GM23338 (cell line): ENCODE data around the gene MAP4. TPM values are rescaled to one million over a fixed set of nuclear protein-coding genes. Genes with fewer than 3 reads are reported as not detected.

ENCODE experiments used
- ATAC-seq: fragments of 200-7000 bp; cut with Tn5 transposase; 3 replicates; pipeline ENCODE4 v1.9.1; 2020
- DNase-seq: peaks from one replicate; pipeline ENCODE4 v3.0.0-alpha.2; 2015; ENCODE audit warnings: low spot score
- H2AFZ ChIP-seq: fragments of 200-600 bp; sonication (generic); 2 replicates; pipeline ENCODE4 v1.8.0; 2016; ENCODE audit warnings: antibody characterized with exemption, mild to moderate bottlenecking, moderate library complexity
- H3F3A ChIP-seq: fragments of 200-600 bp; sonication (generic); replicated peaks from 2 replicates; pipeline ENCODE4 v1.8.0; 2017; ENCODE audit warnings: antibody characterized with exemption, mixed run types, low read depth
- H3K27ac ChIP-seq: fragments of 200-600 bp; sonication (generic); 2 replicates; pipeline ENCODE4 v1.6.1; 2016; ENCODE audit warnings: low read depth
- H3K27me3 ChIP-seq: fragments of 200-600 bp; sonication (generic); 2 replicates; pipeline ENCODE4 v1.8.0; 2016; ENCODE audit warnings: mild to moderate bottlenecking, mixed run types, moderate library complexity; ENCODE audit not compliant: insufficient read depth
- H3K36me3 ChIP-seq: fragments of 200-600 bp; sonication (generic); 2 replicates; pipeline ENCODE4 v1.8.0; 2016; ENCODE audit warnings: mild to moderate bottlenecking; ENCODE audit not compliant: insufficient read depth
- H3K4me1 ChIP-seq: fragments of 200-600 bp; sonication (generic); 2 replicates; pipeline ENCODE4 v1.8.0; 2016; ENCODE audit warnings: mild to moderate bottlenecking, moderate library complexity; ENCODE audit not compliant: insufficient read depth
- H3K4me2 ChIP-seq: fragments of 200-600 bp; sonication (generic); 2 replicates; pipeline ENCODE4 v1.7.1; 2017; ENCODE audit warnings: mixed run types
- H3K4me3 ChIP-seq: fragments of 200-600 bp; sonication (generic); 2 replicates; pipeline ENCODE4 v1.6.1; 2016; ENCODE audit warnings: mixed run types
- H3K79me2 ChIP-seq: fragments of 200-600 bp; sonication (generic); replicated peaks from 2 replicates; pipeline ENCODE4 v1.8.0; 2017; ENCODE audit warnings: mild to moderate bottlenecking; ENCODE audit not compliant: insufficient read depth
- H3K9me2 ChIP-seq: fragments of 200-600 bp; sonication (generic); 2 replicates; pipeline ENCODE4 v1.8.0; 2017; ENCODE audit not compliant: insufficient read depth
- H4K20me1 ChIP-seq: fragments of 200-600 bp; sonication (generic); replicated peaks from 2 replicates; pipeline ENCODE4 v1.8.0; 2017; ENCODE audit warnings: mild to moderate bottlenecking; ENCODE audit not compliant: insufficient read depth
- H3K27ac Mint-ChIP-seq: 2 replicates; pipeline ENCODE4 v1.8.0; 2020; ENCODE audit warnings: inconsistent platforms, mild to moderate bottlenecking, moderate library complexity, mixed read lengths
- H3K27me3 Mint-ChIP-seq: 3 replicates; pipeline ENCODE4 v1.8.0; 2022; ENCODE audit warnings: low read depth, mild to moderate bottlenecking, moderate library complexity, mixed read lengths, inconsistent platforms; ENCODE audit not compliant: insufficient read depth, poor library complexity
- H3K36me3 Mint-ChIP-seq: 3 replicates; pipeline ENCODE4 v1.8.0; 2021; ENCODE audit warnings: low read depth, mild to moderate bottlenecking, inconsistent platforms, moderate library complexity, mixed read lengths
- H3K4me1 Mint-ChIP-seq: 3 replicates; pipeline ENCODE4 v1.8.0; 2020; ENCODE audit warnings: mild to moderate bottlenecking, inconsistent platforms, mixed read lengths
- H3K4me3 Mint-ChIP-seq: 3 replicates; pipeline ENCODE4 v1.8.0; 2021; ENCODE audit warnings: moderate library complexity, mild to moderate bottlenecking, inconsistent platforms, mixed read lengths
- H3K9me3 Mint-ChIP-seq: 3 replicates; pipeline ENCODE4 v1.8.0; 2020; ENCODE audit warnings: moderate library complexity, mild to moderate bottlenecking, inconsistent platforms, mixed read lengths
- CREB1 ChIP-seq: fragments of 250-450 bp; sonication (Bioruptor Pico); IDR thresholded peaks from 2 replicates; pipeline ENCODE4 v1.5.0; 2020; ENCODE audit warnings: low read depth, mild to moderate bottlenecking, moderate library complexity
- CTCF ChIP-seq, 2 experiments: fragments of 200-600 bp in 1 of 2; sonication (generic) in 1 of 2; conservative IDR thresholded peaks; 2 replicates each; pipeline versions ENCODE4 v1.5.1 to v1.6.1; 2016 to 2017; ENCODE audit warnings: antibody characterized with exemption in 2 of 2, low read depth in 2 of 2, mild to moderate bottlenecking in 2 of 2, moderate library complexity in 1 of 2
- ETS1 ChIP-seq: IDR thresholded peaks from 2 replicates; pipeline ENCODE4 v1.6.1; 2016; ENCODE audit warnings: antibody characterized with exemption
- EZH2 ChIP-seq: fragments of 200-600 bp; sonication (generic); IDR thresholded peaks from one replicate; pipeline ENCODE4 v1.8.0; 2017; ENCODE audit warnings: antibody characterized with exemption, mild to moderate bottlenecking, low read depth; ENCODE audit not compliant: unreplicated experiment
- EZH2phosphoT487 ChIP-seq: fragments of 200-600 bp; sonication (generic); IDR thresholded peaks from one replicate; pipeline ENCODE4 v1.8.1; 2018; ENCODE audit warnings: antibody characterized with exemption; ENCODE audit not compliant: unreplicated experiment
- JUNB ChIP-seq: IDR thresholded peaks from one replicate; pipeline ENCODE4 v1.6.1; 2016; ENCODE audit warnings: antibody characterized with exemption; ENCODE audit not compliant: unreplicated experiment
- NANOG ChIP-seq: IDR thresholded peaks from 2 replicates; pipeline ENCODE4 v1.6.1; 2016; ENCODE audit warnings: antibody characterized with exemption, borderline replicate concordance
- POLR2AphosphoS5 ChIP-seq: IDR thresholded peaks from 2 replicates; pipeline ENCODE4 v1.6.1; 2016; ENCODE audit warnings: antibody characterized with exemption, low read depth
- REST ChIP-seq: IDR thresholded peaks from one replicate; pipeline ENCODE4 v1.6.1; 2018; ENCODE audit warnings: antibody characterized with exemption; ENCODE audit not compliant: unreplicated experiment
- STAT1 ChIP-seq: IDR thresholded peaks from one replicate; pipeline ENCODE4 v1.6.1; 2016; ENCODE audit warnings: antibody characterized with exemption; ENCODE audit not compliant: unreplicated experiment
- ZNF114 ChIP-seq: fragments of 250-450 bp; sonication (Bioruptor Pico); IDR thresholded peaks from 2 replicates; pipeline ENCODE4 v1.5.0; 2020; ENCODE audit warnings: mild to moderate bottlenecking, moderate library complexity
- ZNF331 ChIP-seq: fragments of 250-450 bp; sonication (Bioruptor Pico); IDR thresholded peaks from 2 replicates; pipeline ENCODE4 v1.5.0; 2020; ENCODE audit warnings: low read depth, mild to moderate bottlenecking, moderate library complexity
- ZNF462 ChIP-seq: fragments of 250-450 bp; sonication (Bioruptor Pico); IDR thresholded peaks from 2 replicates; pipeline ENCODE4 v1.5.0; 2020; ENCODE audit warnings: mild to moderate bottlenecking, moderate library complexity
- polyA plus RNA-seq: library from polyadenylated mRNA; unstranded; fragments of >200 nt; fragmentation: Nextera tagmentation; extraction: Ambion mirVana; gene quantifications from 2 replicates; pipeline ENCODE4 v1.2.1, GENCODE V29; 2016
- total RNA-seq: library from RNA; depleted of rRNA; stranded (reverse); fragments of >200 nt; shearing (Covaris generic); gene quantifications from 2 replicates; pipeline ENCODE4 v1.2.3, GENCODE V29; 2014

The MAP4 gene
- total and polyA plus RNA-seq, 2 experiments from 2014 or later = 103 to 113 TPM

- TF ChIP-seq CTCF (conservative IDR thresholded peaks at IDR 0.05; ENCODE audit: low read depth in 2 of 2) = no peak
- no peak for TF ChIP-seq REST
- TF ChIP-seq ETS1 = no peak
- TF ChIP-seq JUNB = no peak
- no peak for TF ChIP-seq NANOG
- TF ChIP-seq POLR2AphosphoS5 = no peak
- no peak for TF ChIP-seq CREB1
- no peak for TF ChIP-seq ZNF114 (CRISPR knock-in tag)
- TF ChIP-seq EZH2 = no peak
- no peak for TF ChIP-seq EZH2phosphoT487
- no peak for TF ChIP-seq ZNF462 (CRISPR knock-in tag)
- no peak for TF ChIP-seq STAT1
- no peak for TF ChIP-seq ZNF331
- H3K27me3 ChIP-seq = no peaks in the 10 kb centered on the region
- H3K27me3 Mint-ChIP-seq = peaks cover 34% of the 10 kb centered on the region
- no peak overlapping the region for H3K4me3 ChIP-seq
- no peaks in the 10 kb centered on the region for H3K4me1 ChIP-seq
- DNase-seq (no peak), ATAC-seq (no peak)
- no peaks in the 10 kb centered on the region for H3K79me2 ChIP-seq
- no peaks in the 10 kb centered on the region; the same call in 1 of the 2 replicates for H3K36me3 ChIP-seq
- H3K9me2 ChIP-seq = no peaks in the 10 kb centered on the region
- no peak overlapping the region for H2AFZ ChIP-seq
- no peak overlapping the region for H3K4me3 Mint-ChIP-seq
- H4K20me1 ChIP-seq = peaks cover 6% of the 10 kb centered on the region
- H3K36me3 Mint-ChIP-seq = peaks cover 57% of the 10 kb centered on the region
- H3K27ac ChIP-seq = no peak overlapping the region
- H3K27ac Mint-ChIP-seq = no peak overlapping the region; the same call in 1 of the 2 replicates
- H3K9me3 Mint-ChIP-seq = no peaks in the 10 kb centered on the region
- no peak overlapping the region for H3K4me2 ChIP-seq
- peaks cover 12% of the 10 kb centered on the region for H3F3A ChIP-seq
- H3K4me1 Mint-ChIP-seq = peaks cover 2% of the 10 kb centered on the region; the same call in 2 of the 3 replicates
These were observed 160.5 kb downstream of the MAP4 start for GRCh38 chr3:47855461-47856383.
